Measurements from ENCODE around the gene LCMT1.

The LCMT1 gene

DNA sequence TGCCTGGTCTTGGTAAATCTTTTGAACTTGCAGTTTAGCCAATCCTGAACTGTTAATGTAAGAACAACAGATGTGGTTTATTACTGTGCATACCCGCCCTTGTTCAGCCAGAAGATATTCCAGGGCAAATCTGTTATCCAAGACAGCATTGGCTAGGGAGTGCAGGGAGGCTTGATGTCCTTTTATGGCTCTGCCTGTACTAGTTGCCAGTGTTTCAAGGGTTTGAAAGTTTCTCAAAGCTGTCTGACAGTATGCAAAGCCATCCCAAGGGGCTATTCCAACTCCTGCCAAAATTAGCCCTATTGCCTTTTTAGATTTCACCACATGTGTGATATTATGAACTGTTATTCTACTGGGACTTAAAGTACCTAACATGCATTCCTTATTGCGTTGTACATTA is 30.1 kb downstream of the LCMT1 start:
- Histone ChIP-seq H3K36me3 (ENCODE audit: control insufficient read depth, insufficient read depth, low read length) (peaks cover 8% of the 10 kb centered on the region), H3K4me1 (ENCODE audit: control insufficient read depth, insufficient read depth, low read length) (no peaks in the 10 kb centered on the region), H3K4me3 (ENCODE audit: insufficient read depth, low read depth, low read length) (no peak overlapping the region), H3K9me3 (ENCODE audit: control insufficient read depth, low read length) (no peaks in the 10 kb centered on the region), H3K27me3 (ENCODE audit: control insufficient read depth, insufficient read depth, low read length, poor library complexity, severe bottlenecking) (no peaks in the 10 kb centered on the region), H3K27ac (ENCODE audit: insufficient read depth, low read depth, low read length, poor library complexity, severe bottlenecking) (no peak overlapping the region)
- WGBS, 2 experiments = 98% methylated on average over 2 of the region's 2 CpGs

DNA sequence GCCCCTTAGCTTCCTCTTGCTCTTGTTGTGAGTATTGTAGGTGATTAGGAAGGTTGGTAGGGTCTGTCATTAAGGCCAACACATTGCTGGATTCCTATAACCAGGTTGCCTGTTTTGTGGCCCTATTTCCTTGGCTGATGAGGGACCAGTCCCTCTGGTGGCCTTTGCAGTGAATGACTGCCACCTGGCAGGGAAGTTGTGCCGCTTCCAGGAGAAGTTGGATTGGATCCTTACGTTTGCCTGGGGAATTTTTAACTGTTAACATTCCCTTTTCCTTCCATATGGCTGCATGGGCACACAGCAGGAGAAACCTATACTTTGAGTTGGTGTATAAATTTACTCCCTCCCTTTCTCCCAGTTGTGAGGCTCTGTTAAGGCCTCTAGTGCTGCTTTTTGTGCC is 32.4 kb downstream of the LCMT1 start:
- H3K27me3 ChIP-seq (ENCODE audit: control insufficient read depth, insufficient read depth, low read length, poor library complexity, severe bottlenecking) = no peaks in the 10 kb centered on the region
- no peak overlapping the region for H3K27ac ChIP-seq (ENCODE audit: insufficient read depth, low read depth, low read length, poor library complexity, severe bottlenecking)
- WGBS, 2 experiments = 71 to 86% methylated on average over 2 of the region's 2 CpGs
- H3K4me1 ChIP-seq (ENCODE audit: control insufficient read depth, insufficient read depth, low read length) = no peaks in the 10 kb centered on the region
- H3K9me3 ChIP-seq (ENCODE audit: control insufficient read depth, low read length) = no peaks in the 10 kb centered on the region
- H3K36me3 ChIP-seq (ENCODE audit: control insufficient read depth, insufficient read depth, low read length) = peaks cover 8% of the 10 kb centered on the region
- no peak overlapping the region for H3K4me3 ChIP-seq (ENCODE audit: insufficient read depth, low read depth, low read length)

DNA sequence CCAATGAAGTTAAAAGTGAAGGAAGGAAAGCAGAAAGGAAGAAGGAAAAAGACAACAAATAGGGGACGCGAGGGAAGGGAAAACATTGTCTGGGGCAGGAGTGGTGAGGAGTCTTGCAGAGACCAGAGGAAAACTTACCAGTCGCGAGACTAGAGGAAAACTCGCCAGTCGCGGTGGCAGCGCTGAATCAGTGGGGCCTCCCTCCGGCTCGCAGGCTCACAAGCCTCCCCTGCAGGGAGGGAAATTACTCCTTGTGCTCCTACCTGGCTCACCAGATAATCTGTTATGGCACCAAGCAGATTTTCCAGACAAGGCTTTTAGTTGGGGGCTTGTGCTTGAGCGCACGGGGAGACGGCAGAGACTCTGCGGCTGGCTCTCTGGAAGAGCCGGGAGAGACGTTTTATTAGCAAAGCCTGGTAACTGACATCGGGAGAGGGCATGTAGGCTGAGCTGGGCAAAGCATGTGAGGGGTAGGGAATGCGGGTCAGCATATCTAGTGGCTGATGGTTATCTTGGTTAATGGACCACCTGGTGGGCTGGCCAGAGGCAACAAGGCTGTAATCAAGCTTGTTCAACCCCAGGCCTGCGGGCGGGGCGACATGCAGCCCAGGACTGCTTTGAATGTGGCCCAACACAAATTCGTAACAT is 37.1 kb downstream of the LCMT1 start:
- Histone ChIP-seq H3K36me3 (ENCODE audit: control insufficient read depth, insufficient read depth, low read length) (no peaks in the 10 kb centered on the region), H3K27ac (ENCODE audit: insufficient read depth, low read depth, low read length, poor library complexity, severe bottlenecking) (no peak overlapping the region), H3K27me3 (ENCODE audit: control insufficient read depth, insufficient read depth, low read length, poor library complexity, severe bottlenecking) (no peaks in the 10 kb centered on the region), H3K9me3 (ENCODE audit: control insufficient read depth, low read length) (no peaks in the 10 kb centered on the region), H3K4me1 (ENCODE audit: control insufficient read depth, insufficient read depth, low read length) (no peaks in the 10 kb centered on the region), H3K4me3 (ENCODE audit: insufficient read depth, low read depth, low read length) (no peak overlapping the region)
- 76 to 80% methylated on average over 22 of the region's 22 CpGs for WGBS, 2 experiments

DNA sequence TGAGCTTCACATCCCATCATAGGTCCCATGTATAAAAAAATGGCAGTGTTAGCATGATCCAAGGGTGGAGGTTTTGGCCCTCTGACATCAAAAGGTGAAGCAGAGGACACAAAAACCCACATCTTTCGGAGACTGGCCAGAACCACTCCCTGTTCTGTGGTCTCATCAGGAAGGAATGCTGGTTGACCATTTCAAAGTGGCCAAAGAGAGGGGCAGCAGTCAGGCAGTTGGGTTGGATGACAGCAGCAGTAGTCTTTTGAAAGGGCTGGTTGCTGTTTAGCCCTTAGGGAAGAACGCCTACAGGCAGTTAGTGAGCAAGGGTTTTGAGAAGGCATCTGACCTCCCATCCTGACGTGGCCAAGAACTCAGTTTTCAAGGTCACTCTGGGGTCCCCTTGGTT is 40.5 kb downstream of the LCMT1 start:
- H3K36me3 ChIP-seq (ENCODE audit: control insufficient read depth, insufficient read depth, low read length) = peaks cover 13% of the 10 kb centered on the region
- 94 to 95% methylated on average over 3 of the region's 3 CpGs for WGBS, 2 experiments
- H3K27ac ChIP-seq (ENCODE audit: insufficient read depth, low read depth, low read length, poor library complexity, severe bottlenecking) = no peak overlapping the region
- no peak overlapping the region for H3K4me3 ChIP-seq (ENCODE audit: insufficient read depth, low read depth, low read length)
- H3K4me1 ChIP-seq (ENCODE audit: control insufficient read depth, insufficient read depth, low read length) = no peaks in the 10 kb centered on the region
- no peaks in the 10 kb centered on the region for H3K27me3 ChIP-seq (ENCODE audit: control insufficient read depth, insufficient read depth, low read length, poor library complexity, severe bottlenecking)
- no peaks in the 10 kb centered on the region for H3K9me3 ChIP-seq (ENCODE audit: control insufficient read depth, low read length)

DNA sequence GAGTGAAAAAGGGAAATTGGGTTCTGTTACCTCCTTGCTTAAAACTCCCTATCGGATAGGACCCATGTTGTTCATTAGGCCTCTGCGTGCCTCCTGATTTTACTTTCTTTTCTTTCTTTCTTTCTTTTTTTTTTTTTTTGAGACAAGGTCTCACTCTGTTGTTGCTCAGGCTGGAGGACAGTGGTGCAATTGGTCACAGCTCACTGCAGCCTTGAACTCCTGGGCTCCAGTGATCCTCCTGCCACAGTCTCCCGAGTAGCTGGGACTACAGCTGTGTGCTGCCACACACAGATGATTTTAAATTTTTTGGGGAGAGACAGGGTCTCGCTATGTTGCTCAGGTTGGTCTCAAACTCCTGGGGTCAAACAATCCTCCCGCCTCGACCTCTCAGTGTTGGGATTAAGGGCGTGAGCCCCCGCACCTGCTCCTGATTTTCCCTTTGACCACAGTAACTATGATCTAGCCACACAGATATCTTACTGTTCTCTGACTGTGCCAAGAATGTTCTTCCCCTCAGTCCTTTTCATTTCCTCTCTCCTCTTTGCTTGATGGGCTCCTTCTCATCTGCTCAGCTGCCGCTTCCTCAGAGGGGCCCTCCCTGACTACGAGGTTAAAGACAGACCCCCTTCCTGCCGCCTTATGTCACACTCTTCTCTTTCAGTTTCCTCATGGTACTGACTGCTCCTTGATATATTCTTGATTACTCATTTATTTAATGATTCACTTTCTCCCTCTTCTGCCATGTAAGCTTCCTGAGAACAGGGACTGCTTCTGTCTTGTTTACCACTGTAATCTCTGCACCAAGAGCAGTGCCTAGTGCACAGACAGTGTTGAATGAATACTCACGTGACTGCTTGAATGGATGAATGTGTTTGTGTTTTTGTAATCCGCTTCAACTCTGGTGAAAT is 44.3 kb downstream of the LCMT1 start:
- H3K4me3 ChIP-seq (ENCODE audit: insufficient read depth, low read depth, low read length) = no peak overlapping the region
- H3K4me1 ChIP-seq (ENCODE audit: control insufficient read depth, insufficient read depth, low read length) = no peaks in the 10 kb centered on the region
- no peak overlapping the region for H3K27ac ChIP-seq (ENCODE audit: insufficient read depth, low read depth, low read length, poor library complexity, severe bottlenecking)
- H3K27me3 ChIP-seq (ENCODE audit: control insufficient read depth, insufficient read depth, low read length, poor library complexity, severe bottlenecking) = no peaks in the 10 kb centered on the region
- no peaks in the 10 kb centered on the region for H3K9me3 ChIP-seq (ENCODE audit: control insufficient read depth, low read length)
- peaks cover 17% of the 10 kb centered on the region for H3K36me3 ChIP-seq (ENCODE audit: control insufficient read depth, insufficient read depth, low read length)
- WGBS, 2 experiments = 95 to 96% methylated on average over 13 of the region's 13 CpGs

DNA sequence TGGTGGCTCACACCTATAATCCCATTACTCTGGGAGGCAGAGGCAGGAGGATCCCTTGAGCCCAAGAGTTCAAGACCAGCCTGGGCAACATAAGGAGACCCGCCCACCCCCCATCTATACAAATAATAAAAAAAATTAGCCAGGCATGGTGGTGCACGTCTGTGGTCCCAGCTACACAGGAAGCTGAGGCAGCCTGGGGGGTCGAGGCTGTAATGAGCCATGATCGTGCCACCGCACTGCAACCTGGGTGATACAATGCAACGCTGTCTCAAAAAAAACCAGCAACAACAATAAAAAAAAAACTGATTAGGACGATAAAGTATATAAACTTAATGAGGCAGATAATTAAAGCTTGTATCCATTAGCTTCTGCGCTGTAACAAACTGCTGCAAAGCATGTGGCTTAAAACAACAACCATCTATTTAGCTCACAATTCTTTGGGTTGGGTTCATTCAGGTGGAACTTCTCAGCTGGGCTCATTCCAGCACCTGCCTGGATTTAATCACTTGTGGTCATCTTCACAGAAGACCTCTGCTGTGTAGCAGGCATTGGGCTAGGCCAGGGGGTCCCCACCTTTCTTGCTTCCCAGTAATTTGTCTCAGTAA is 45.8 kb downstream of the LCMT1 start:
- Histone ChIP-seq H3K4me1 (ENCODE audit: control insufficient read depth, insufficient read depth, low read length) (no peaks in the 10 kb centered on the region), H3K9me3 (ENCODE audit: control insufficient read depth, low read length) (no peaks in the 10 kb centered on the region), H3K27me3 (ENCODE audit: control insufficient read depth, insufficient read depth, low read length, poor library complexity, severe bottlenecking) (no peaks in the 10 kb centered on the region), H3K27ac (ENCODE audit: insufficient read depth, low read depth, low read length, poor library complexity, severe bottlenecking) (no peak overlapping the region), H3K4me3 (ENCODE audit: insufficient read depth, low read depth, low read length) (no peak overlapping the region), H3K36me3 (ENCODE audit: control insufficient read depth, insufficient read depth, low read length) (peaks cover 17% of the 10 kb centered on the region)
- WGBS, 2 experiments = 89 to 96% methylated on average over 7 to 8 of the region's 8 CpGs

DNA sequence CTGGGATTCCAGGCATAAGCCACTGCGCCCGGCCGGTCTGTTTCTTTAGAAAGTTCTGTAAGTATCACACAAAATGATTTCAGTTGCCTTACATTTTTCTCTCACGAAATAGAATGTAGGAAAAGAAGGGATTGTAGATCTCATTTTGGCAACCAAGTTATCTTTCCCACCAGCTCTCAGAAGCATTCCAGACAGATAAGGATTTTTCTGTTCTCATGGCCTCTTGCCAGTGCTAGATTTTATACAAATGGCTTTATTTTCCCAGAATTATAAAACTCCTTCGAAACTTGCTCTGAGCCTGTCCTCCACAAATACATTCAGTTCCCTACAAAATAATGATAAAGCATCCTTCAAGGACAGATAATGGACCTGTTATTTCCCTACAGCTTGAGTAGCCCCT is 46.9 kb downstream of the LCMT1 start:
- H3K27ac ChIP-seq (ENCODE audit: insufficient read depth, low read depth, low read length, poor library complexity, severe bottlenecking) = no peak overlapping the region
- H3K4me1 ChIP-seq (ENCODE audit: control insufficient read depth, insufficient read depth, low read length) = no peaks in the 10 kb centered on the region
- no peak overlapping the region for H3K4me3 ChIP-seq (ENCODE audit: insufficient read depth, low read depth, low read length)
- H3K36me3 ChIP-seq (ENCODE audit: control insufficient read depth, insufficient read depth, low read length) = peaks cover 17% of the 10 kb centered on the region
- H3K27me3 ChIP-seq (ENCODE audit: control insufficient read depth, insufficient read depth, low read length, poor library complexity, severe bottlenecking) = no peaks in the 10 kb centered on the region
- H3K9me3 ChIP-seq (ENCODE audit: control insufficient read depth, low read length) = no peaks in the 10 kb centered on the region
- 97 to 98% methylated on average over 5 of the region's 5 CpGs for WGBS, 2 experiments

DNA sequence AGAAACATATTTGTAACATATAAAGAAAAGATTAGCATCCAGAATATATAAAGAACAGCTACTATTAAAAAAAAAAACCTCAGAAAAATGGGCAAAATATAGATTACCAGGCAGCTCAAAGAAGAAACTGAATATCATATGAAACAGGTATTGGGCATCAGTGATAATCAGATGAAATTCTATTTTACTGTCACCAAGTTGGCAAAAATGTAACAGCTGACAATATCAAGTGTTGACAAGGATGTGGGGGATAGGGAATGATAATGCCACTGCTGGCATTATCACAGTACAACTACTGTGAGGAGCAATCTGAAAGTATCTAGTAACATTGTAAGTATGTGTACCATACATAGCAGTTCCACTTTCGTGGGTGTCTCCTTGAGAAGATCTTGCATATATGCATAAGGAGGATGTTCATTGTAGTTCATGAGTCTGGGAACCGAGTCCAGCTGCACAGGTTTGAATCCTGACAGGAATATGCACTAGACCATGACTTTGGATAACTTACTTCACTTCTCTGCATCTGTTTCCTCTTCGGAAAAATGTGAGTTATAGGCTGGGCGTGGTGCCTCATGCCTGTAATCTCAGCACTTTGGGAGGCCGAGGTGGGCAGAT is 50.3 kb downstream of the LCMT1 start:
- Histone ChIP-seq H3K36me3 (ENCODE audit: control insufficient read depth, insufficient read depth, low read length) (peaks cover 23% of the 10 kb centered on the region), H3K4me3 (ENCODE audit: insufficient read depth, low read depth, low read length) (no peak overlapping the region), H3K4me1 (ENCODE audit: control insufficient read depth, insufficient read depth, low read length) (no peaks in the 10 kb centered on the region), H3K9me3 (ENCODE audit: control insufficient read depth, low read length) (no peaks in the 10 kb centered on the region), H3K27ac (ENCODE audit: insufficient read depth, low read depth, low read length, poor library complexity, severe bottlenecking) (no peak overlapping the region), H3K27me3 (ENCODE audit: control insufficient read depth, insufficient read depth, low read length, poor library complexity, severe bottlenecking) (no peaks in the 10 kb centered on the region)
- WGBS, 2 experiments = 86 to 93% methylated on average over 5 of the region's 5 CpGs

DNA sequence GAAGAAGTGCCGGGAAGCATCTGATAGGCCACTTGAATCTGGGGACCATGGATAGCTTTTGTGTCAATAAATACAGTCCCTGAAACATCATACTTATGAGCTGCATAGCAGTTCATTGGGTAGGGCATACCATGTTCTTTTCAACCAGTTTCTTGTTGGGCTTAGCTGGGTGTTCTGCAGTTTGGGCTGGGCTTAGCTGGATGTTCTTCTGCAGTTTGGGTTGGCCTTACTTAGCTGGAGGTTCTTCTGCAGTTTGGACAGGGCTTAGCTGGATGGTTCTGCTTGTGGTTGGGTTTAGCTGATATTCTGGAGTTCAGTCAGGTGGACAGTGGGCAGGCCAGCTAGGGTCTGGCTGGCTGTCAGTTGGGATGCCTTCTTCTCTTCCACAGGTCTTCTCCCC is 52.1 kb downstream of the LCMT1 start:
- no peak overlapping the region for H3K27ac ChIP-seq (ENCODE audit: insufficient read depth, low read depth, low read length, poor library complexity, severe bottlenecking)
- WGBS, 2 experiments = 91 to 97% methylated on average over 1 of the region's 1 CpG
- H3K36me3 ChIP-seq (ENCODE audit: control insufficient read depth, insufficient read depth, low read length) = peaks cover 30% of the 10 kb centered on the region
- no peaks in the 10 kb centered on the region for H3K4me1 ChIP-seq (ENCODE audit: control insufficient read depth, insufficient read depth, low read length)
- no peak overlapping the region for H3K4me3 ChIP-seq (ENCODE audit: insufficient read depth, low read depth, low read length)
- no peaks in the 10 kb centered on the region for H3K27me3 ChIP-seq (ENCODE audit: control insufficient read depth, insufficient read depth, low read length, poor library complexity, severe bottlenecking)
- H3K9me3 ChIP-seq (ENCODE audit: control insufficient read depth, low read length) = no peaks in the 10 kb centered on the region

DNA sequence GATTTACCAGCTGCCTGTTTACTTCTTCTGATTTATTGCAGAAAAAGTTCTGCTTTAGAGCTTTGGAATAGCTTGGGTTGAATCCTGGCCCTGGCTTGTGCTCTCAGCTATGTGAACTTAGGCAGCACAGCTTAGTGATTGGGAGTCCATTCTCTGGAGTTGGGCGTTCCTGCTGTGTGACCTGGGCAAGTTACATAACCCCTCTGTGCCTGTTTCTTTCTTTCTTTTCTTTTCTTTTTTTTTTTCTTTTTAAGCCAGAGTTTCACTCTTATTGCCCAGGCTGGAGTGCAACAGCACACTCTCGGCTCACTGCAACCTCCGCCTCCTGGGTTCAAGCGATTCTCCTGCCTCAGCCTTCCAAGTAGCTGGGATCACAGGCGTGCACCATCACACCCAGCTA is 53.7 kb downstream of the LCMT1 start:
- Histone ChIP-seq H3K27ac (ENCODE audit: insufficient read depth, low read depth, low read length, poor library complexity, severe bottlenecking) (no peak overlapping the region), H3K9me3 (ENCODE audit: control insufficient read depth, low read length) (no peaks in the 10 kb centered on the region), H3K4me1 (ENCODE audit: control insufficient read depth, insufficient read depth, low read length) (no peaks in the 10 kb centered on the region), H3K27me3 (ENCODE audit: control insufficient read depth, insufficient read depth, low read length, poor library complexity, severe bottlenecking) (no peaks in the 10 kb centered on the region), H3K36me3 (ENCODE audit: control insufficient read depth, insufficient read depth, low read length) (peaks cover 40% of the 10 kb centered on the region), H3K4me3 (ENCODE audit: insufficient read depth, low read depth, low read length) (no peak overlapping the region)
- 65 to 75% methylated on average over 5 of the region's 5 CpGs for whole genome bisulfite sequencing, 2 experiments
